Right ventricle myocardium inferior (tissue), 1 donor: Measurements from ENCODE around the gene COPE. TPM values are rescaled to one million over a fixed set of nuclear protein-coding genes. Genes with fewer than 3 reads are reported as not detected.
"Not testable (repeated sequence)": the region's sequence is repeated elsewhere in the genome, so short reads cannot be mapped to it uniquely, and the experiment has no call there.

ENCODE experiments used
- ATAC-seq: fragments of 200-7000 bp; cut with Tn5 transposase; one replicate; pipeline ENCODE4 v1.9.1; 2020; ENCODE audit warnings: mild to moderate bottlenecking, moderate library complexity
- DNase-seq: peaks from one replicate; pipeline ENCODE4 v3.0.0; 2021; ENCODE audit errors: missing footprints
- intact Hi-C: fragments of 100-400 bp; cut with DNase I; formaldehyde crosslinking; loops from one replicate; pipeline ENCODE4 v1.11.0; 2022
- long read RNA-seq: library from polyadenylated mRNA; unstranded; transcript quantifications from one replicate; pipeline ENCODE4 v2.0.0, GENCODE V29; 2021
- total RNA-seq: library from RNA; stranded (reverse); fragmentation: NEBNext Ultra II Directional; extraction: Animal tissue kit (Norgen Biotek cat#: 25700); gene quantifications from one replicate; pipeline ENCODE4 v1.2.1, GENCODE V29; 2021
- donor health status: DM: no; HTN: yes; CAD: no; lungs with severe emphysema.

Gene COPE
- 139 TPM for total RNA-seq
- long read RNA-seq, transcript COPE-201 (10 exons, 1,141 nt) = major isoform, 102 of 110 reads
- long read RNA-seq, partial matches to known transcripts = 1 of 110 reads
- long read RNA-seq, other reads (novel, unspliced or antisense) = 4 of 110 reads

GRCh38 chr19:18919086-18919899 is at the start of gene COPE, which contains the start of gene DDX49:
COPE (minus strand) TSS chr19:18919387; CDS start chr19:18919348, 39 bp downstream.
DDX49 (plus strand) TSS chr19:18919715; CDS start chr19:18919742, 27 bp downstream.
- ATAC-seq (peak; percentile 99), DNase-seq (peak; percentile 98)
- intact Hi-C loops = loop anchor here (1.0 to 10.0 kb wide), 2 partner anchors 348 to 464 kb away; partner anchors contain the start of gene UBA52

- DNase-seq (peak; percentile 82), ATAC-seq (peak; percentile 57)
- intact Hi-C loops = no loop called here
Observed at GRCh38 chr19:18967358-18968146, 48.4 kb upstream of the COPE start.

- ATAC-seq = no peak
- intact Hi-C loops = no loop called here
- DNase-seq = no peak
Observed at GRCh38 chr19:18966307-18966706, 47.1 kb upstream of the COPE start.

GRCh38 chr19:18964121-18964520 is 44.9 kb upstream of the COPE start:
- no peak for DNase-seq

GRCh38 chr19:18961767-18962620 is 42.8 kb upstream of the COPE start:
- no peak for DNase-seq
- no peak for ATAC-seq
- intact Hi-C loops = no loop called here

More at GRCh38 chr19:18964121-18964520, 44.9 kb upstream of the COPE start:
- intact Hi-C loops = no loop called here
- no peak for ATAC-seq

- DNase-seq (no peak), ATAC-seq (no peak)
- intact Hi-C loops = no loop called here
Observed at GRCh38 chr19:18960370-18960769, 41.2 kb upstream of the COPE start.

- DNase-seq = no peak
- intact Hi-C loops = no loop called here
- no peak for ATAC-seq
Observed at GRCh38 chr19:18955042-18955441, 35.9 kb upstream of the COPE start.

GRCh38 chr19:18954094-18954493 is 34.9 kb upstream of the COPE start:
- DNase-seq = no peak
- ATAC-seq = no peak
- intact Hi-C loops = no loop called here

GRCh38 chr19:18952364-18953003 is 33.3 kb upstream of the COPE start:
- DNase-seq, ATAC-seq, intact Hi-C loops: not testable (repeated sequence)

GRCh38 chr19:18951721-18952281 is 32.6 kb upstream of the COPE start:
- no peak for DNase-seq
- no peak for ATAC-seq
- intact Hi-C loops = no loop called here

GRCh38 chr19:18949858-18950257 is 30.7 kb upstream of the COPE start:
- ATAC-seq = no peak
- no peak for DNase-seq
- intact Hi-C loops = no loop called here

- ATAC-seq (no peak), DNase-seq (no peak)
- intact Hi-C loops = no loop called here
Observed at GRCh38 chr19:18948976-18949356, 29.8 kb upstream of the COPE start.

- DNase-seq (no peak), ATAC-seq (no peak)
- intact Hi-C loops = no loop called here
Observed at GRCh38 chr19:18948075-18948975, 29.1 kb upstream of the COPE start.

- DNase-seq (no peak), ATAC-seq (no peak)
- intact Hi-C loops = no loop called here
Observed at GRCh38 chr19:18946918-18947317, 27.7 kb upstream of the COPE start.

- DNase-seq (no peak), ATAC-seq (no peak)
- intact Hi-C loops = no loop called here
Observed at GRCh38 chr19:18946335-18946734, 27.1 kb upstream of the COPE start.

- intact Hi-C loops = no loop called here
- ATAC-seq (no peak), DNase-seq (no peak)
Observed at GRCh38 chr19:18945297-18945696, 26.1 kb upstream of the COPE start.

- no peak for ATAC-seq
- intact Hi-C loops = no loop called here
- no peak for DNase-seq
Observed at GRCh38 chr19:18943465-18943864, 24.3 kb upstream of the COPE start.
